Measurements from ENCODE around the gene S100Z. TPM values are rescaled to one million over a fixed set of nuclear protein-coding genes. Genes with fewer than 3 reads are reported as not detected.

Gene S100Z
- total RNA-seq (under 1 TPM in 1 of 2 donors, not detected in 1; 0.71 TPM), polyA plus RNA-seq (ENCODE audit: insufficient read depth, low read depth, low replicate concordance) (not detected)
- long read RNA-seq, donor 1 = 0 reads
- long read RNA-seq, donor 2 = 0 reads

- Histone ChIP-seq H3K4me1 (no peaks in the 10 kb centered on the region), H3K36me3 (ENCODE audit: low read depth, missing control alignments) (no peaks in the 10 kb centered on the region), H3K4me3 (no peak within 1 kb of the TSS), H3K9me3 (no peaks in the 10 kb centered on the region), H3K27me3 (no peaks in the 10 kb centered on the region), H3K27ac (no peak within 1 kb of the TSS)
- no peak for DNase-seq
- intact Hi-C loops (cut with DNase I; ENCODE audit: low total_unique reads) = no loop called here
- 77 to 79% methylated on average over 18 of the region's 18 CpGs for WGBS, 2 donors
- TF ChIP-seq POLR2A (IDR thresholded peaks at IDR 0.05) = no peak
- TF ChIP-seq, protein P1, sequence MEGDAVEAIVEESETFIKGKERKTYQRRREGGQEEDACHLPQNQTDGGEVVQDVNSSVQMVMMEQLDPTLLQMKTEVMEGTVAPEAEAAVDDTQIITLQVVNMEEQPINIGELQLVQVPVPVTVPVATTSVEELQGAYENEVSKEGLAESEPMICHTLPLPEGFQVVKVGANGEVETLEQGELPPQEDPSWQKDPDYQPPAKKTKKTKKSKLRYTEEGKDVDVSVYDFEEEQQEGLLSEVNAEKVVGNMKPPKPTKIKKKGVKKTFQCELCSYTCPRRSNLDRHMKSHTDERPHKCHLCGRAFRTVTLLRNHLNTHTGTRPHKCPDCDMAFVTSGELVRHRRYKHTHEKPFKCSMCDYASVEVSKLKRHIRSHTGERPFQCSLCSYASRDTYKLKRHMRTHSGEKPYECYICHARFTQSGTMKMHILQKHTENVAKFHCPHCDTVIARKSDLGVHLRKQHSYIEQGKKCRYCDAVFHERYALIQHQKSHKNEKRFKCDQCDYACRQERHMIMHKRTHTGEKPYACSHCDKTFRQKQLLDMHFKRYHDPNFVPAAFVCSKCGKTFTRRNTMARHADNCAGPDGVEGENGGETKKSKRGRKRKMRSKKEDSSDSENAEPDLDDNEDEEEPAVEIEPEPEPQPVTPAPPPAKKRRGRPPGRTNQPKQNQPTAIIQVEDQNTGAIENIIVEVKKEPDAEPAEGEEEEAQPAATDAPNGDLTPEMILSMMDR (IDR thresholded peaks at IDR 0.05) = no peak
These were observed at the start of gene S100Z for GRCh38 chr5:76849419-76850291. Gene S100Z, plus strand, starts transcription at chr5:76850014. Its CDS starts 25,346 bp downstream, at chr5:76875360.

DNA sequence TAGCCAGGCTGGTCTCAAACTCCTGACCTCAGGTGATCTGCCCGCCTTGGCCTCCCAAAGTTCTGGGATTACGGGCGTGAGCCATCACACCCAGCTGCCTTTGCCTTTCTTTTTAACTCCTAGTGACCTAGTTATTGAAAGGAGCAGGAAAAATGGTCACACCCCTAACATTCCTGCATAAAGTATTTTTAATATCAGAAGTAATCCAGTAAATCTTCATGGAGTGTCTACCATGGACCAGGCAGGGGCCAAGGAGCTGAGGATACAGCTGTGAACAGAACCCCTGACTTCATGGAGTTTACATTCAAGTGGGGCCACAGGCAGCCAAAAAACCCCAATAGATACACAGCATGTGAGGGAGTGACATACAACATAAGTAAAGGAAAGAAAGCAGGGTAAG is 49.2 kb upstream of the S100Z start:
- TF ChIP-seq, protein P1 (IDR thresholded peaks at IDR 0.05) = no peak
- TF ChIP-seq POLR2A (IDR thresholded peaks at IDR 0.05) = no peak
- intact Hi-C loops (cut with DNase I; ENCODE audit: low total_unique reads) = no loop called here
- no peaks in the 10 kb centered on the region for H3K36me3 ChIP-seq (ENCODE audit: low read depth, missing control alignments)
- DNase-seq = no peak
- H3K4me3 ChIP-seq = no peak overlapping the region
- 85 to 96% methylated on average over 3 of the region's 3 CpGs for WGBS, 2 donors
- H3K27ac ChIP-seq = no peak overlapping the region
- no peaks in the 10 kb centered on the region for H3K27me3 ChIP-seq
- no peaks in the 10 kb centered on the region for H3K9me3 ChIP-seq
- no peaks in the 10 kb centered on the region for H3K4me1 ChIP-seq

- WGBS, 2 donors = 52 to 57% methylated on average over 4 of the region's 4 CpGs
- Histone ChIP-seq H3K27ac (no peak overlapping the region), H3K9me3 (no peaks in the 10 kb centered on the region), H3K4me3 (no peak overlapping the region), H3K36me3 (ENCODE audit: low read depth, missing control alignments) (no peaks in the 10 kb centered on the region), H3K4me1 (no peaks in the 10 kb centered on the region), H3K27me3 (no peaks in the 10 kb centered on the region)
- TF ChIP-seq, protein P1 (IDR thresholded peaks at IDR 0.05) = no peak
- no peak for TF ChIP-seq POLR2A (IDR thresholded peaks at IDR 0.05)
- DNase-seq = no peak
- intact Hi-C loops (cut with DNase I; ENCODE audit: low total_unique reads) = no loop called here
These were observed 48.5 kb upstream of the S100Z start for GRCh38 chr5:76801159-76801802.

DNA sequence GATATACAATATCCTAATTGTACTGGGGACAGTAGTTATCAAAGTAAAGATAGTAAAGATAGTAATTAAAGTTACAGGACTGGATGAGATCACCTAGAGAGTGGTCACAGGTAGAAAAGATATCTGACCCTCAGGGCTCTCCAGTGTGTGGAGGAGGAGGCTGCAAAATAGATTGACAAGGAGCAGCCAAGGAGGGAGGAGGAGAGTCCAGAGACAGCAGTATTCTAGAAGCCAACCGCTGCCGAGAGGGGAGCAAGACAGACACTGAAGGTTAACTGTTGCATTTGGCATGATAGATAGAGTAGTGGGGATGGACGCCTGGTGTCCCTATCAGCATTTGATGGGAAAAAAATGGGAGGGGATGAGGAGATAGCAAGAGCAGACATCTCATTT is 48.0 kb upstream of the S100Z start:
- no peaks in the 10 kb centered on the region for H3K9me3 ChIP-seq
- 46 to 53% methylated on average over 3 of the region's 3 CpGs for WGBS, 2 donors
- DNase-seq = no peak
- H3K4me3 ChIP-seq = no peak overlapping the region
- no peaks in the 10 kb centered on the region for H3K36me3 ChIP-seq (ENCODE audit: low read depth, missing control alignments)
- TF ChIP-seq, protein P1 (IDR thresholded peaks at IDR 0.05) = no peak
- intact Hi-C loops (cut with DNase I; ENCODE audit: low total_unique reads) = no loop called here
- no peaks in the 10 kb centered on the region for H3K27me3 ChIP-seq
- no peak overlapping the region for H3K27ac ChIP-seq
- H3K4me1 ChIP-seq = no peaks in the 10 kb centered on the region
